DLD1 (cell line): Measurements from ENCODE around the gene NDRG4.

ENCODE experiments used
- in situ Hi-C: cut with HindIII; loops from 2 replicates; pipeline ENCODE4 v1.10.0; 2017; ENCODE audit warnings: low sequenced_read_pairs

The NDRG4 gene

DNA sequence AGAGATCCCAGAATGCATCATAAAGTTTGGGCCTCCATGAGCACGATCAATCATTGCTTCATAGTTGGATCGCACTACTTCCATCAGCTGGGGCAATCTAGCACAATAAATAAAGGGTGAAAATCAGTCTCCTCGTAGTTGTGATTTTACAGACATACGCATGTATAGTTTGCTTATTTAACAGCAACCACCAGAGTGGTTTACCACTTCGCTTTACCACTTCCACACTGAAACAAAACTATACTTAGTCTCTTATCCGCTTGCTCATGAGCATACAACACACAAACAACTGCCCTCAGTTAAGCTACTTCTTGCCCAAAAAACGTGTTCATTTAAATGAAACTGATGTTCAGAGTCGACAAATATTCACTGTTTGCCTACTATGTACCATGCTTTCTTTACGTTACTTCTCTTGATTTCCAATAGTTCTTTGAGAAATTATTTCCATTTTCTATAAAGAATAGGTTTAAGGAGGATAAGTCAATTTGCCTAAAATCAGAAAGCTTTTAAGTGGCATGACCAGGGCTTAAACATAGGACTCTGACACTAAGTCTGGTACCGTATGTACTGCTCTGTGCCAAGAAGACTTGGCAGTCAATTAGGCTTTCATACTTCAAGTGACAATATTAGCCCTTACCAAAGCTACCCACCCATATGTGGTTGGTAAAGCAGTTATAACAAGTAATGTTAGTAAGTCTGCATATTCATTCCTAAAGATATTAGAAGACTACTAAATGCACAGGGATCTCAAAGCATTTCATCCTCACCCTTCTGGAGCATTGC lies 37.4 kb downstream of the NDRG4 start:
- in situ Hi-C loops = loop anchor here (5.0 kb wide), 1 partner anchor 50 kb away; no protein-coding TSS in a partner anchor

DNA sequence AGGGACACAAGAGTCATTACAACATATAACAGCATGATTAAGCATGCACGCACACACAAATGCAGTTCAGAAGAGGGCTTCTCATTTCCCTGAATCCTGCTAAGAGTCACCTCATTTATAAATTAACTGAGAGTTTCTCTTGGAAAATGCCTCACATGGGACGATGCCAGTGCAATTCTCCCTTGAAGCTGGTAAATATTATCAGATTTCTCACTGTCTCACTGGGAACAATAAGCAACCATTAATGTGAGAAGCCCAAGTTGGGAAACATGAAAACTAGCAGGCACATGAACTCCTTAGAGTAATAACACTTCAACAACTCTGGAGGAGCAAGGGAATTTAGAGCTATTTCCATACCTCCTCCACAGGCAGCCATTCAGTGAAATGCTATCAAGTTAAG lies 41.8 kb downstream of the NDRG4 start:
- in situ Hi-C loops = no loop called here

DNA sequence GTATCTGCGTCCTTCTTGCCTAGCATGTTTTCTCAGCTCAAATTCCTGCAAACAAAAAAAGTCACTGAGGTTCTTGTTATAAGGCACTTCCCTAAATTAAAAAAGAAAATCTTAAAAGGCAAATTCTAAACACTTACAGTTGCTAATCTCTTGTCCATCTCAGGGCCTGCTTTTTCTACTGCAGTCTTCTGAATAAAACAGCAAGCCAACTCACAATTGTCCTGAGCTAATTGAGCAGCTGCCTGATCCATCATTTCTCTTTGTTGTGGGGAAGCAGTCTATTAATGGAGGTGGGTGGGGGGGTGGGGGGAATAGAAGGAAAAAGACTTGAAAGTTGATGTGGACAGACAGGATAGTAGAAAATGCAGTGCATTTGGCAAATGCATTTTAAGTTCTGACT lies 42.3 kb downstream of the NDRG4 start:
- in situ Hi-C loops = no loop called here

GRCh38 chr16:58543685-58544084 lies 43.7 kb downstream of the NDRG4 start:
- in situ Hi-C loops = no loop called here

GRCh38 chr16:58548378-58548777 lies 48.4 kb downstream of the NDRG4 start:
- in situ Hi-C loops = no loop called here

GRCh38 chr16:58551496-58551895 lies 51.6 kb downstream of the NDRG4 start:
- in situ Hi-C loops = no loop called here

DNA sequence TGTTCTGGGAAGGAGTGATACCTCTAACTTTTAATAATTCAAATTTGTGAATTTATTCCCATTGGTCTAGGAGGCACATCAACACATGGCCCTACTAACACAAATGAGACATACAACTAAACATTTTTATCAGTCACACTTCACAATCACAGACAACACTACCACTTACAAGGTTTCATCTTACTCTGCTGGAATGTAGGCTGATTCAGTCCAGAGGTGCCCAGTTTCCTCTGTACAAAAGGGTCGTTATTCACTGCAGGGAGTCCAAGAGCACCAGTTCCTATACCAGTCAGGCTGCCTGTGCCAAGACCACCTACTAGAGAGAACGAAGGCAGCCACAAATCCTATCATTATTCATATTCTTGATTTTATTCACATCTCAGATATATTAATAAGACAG lies 56.7 kb downstream of the NDRG4 start:
- in situ Hi-C loops = no loop called here
